ENCODE data around the gene C1QL4. TPM values are rescaled to one million over a fixed set of nuclear protein-coding genes. Genes with fewer than 3 reads are reported as not detected.

C1QL4 gene
- total RNA-seq, 1 donor, result 0.18 TPM

GRCh38 chr12:49340095-49340870 lies 3.3 kb upstream of the C1QL4 start:
- H3K4me3 ChIP-seq (ENCODE audit: low read depth, low read length), result no peak overlapping the region
- no peak for TF ChIP-seq CTCF (IDR thresholded peaks at IDR 0.05; ENCODE audit: insufficient read depth, low read length)
- DNase-seq (ENCODE audit: low read depth), result no peak

- DNase-seq (ENCODE audit: low read depth), result no peak
- H3K4me3 ChIP-seq (ENCODE audit: low read depth, low read length), result no peak overlapping the region
- no peak for TF ChIP-seq CTCF (IDR thresholded peaks at IDR 0.05; ENCODE audit: insufficient read depth, low read length)
Observed at GRCh38 chr12:49339464-49339861, 2.5 kb upstream of the C1QL4 start.

- no peak for TF ChIP-seq CTCF (IDR thresholded peaks at IDR 0.05; ENCODE audit: insufficient read depth, low read length)
- no peak overlapping the region for H3K4me3 ChIP-seq (ENCODE audit: low read depth, low read length)
- no peak for DNase-seq (ENCODE audit: low read depth)
Observed at GRCh38 chr12:49338830-49339463, 2.0 kb upstream of the C1QL4 start.

GRCh38 chr12:49335955-49336644 lies 888 bp downstream of the C1QL4 start:
- H3K4me3 ChIP-seq (ENCODE audit: low read depth, low read length), result no peak overlapping the region
- no peak for DNase-seq (ENCODE audit: low read depth)
- no peak for TF ChIP-seq CTCF (IDR thresholded peaks at IDR 0.05; ENCODE audit: insufficient read depth, low read length)

- no peak for TF ChIP-seq CTCF (IDR thresholded peaks at IDR 0.05; ENCODE audit: insufficient read depth, low read length)
- DNase-seq (ENCODE audit: low read depth), result no peak
- H3K4me3 ChIP-seq (ENCODE audit: low read depth, low read length), result no peak overlapping the region
Observed at GRCh38 chr12:49335118-49335954, 1.7 kb downstream of the C1QL4 start.

- H3K4me3 ChIP-seq (ENCODE audit: low read depth, low read length), result no peak overlapping the region
- DNase-seq (ENCODE audit: low read depth), result no peak
- no peak for TF ChIP-seq CTCF (IDR thresholded peaks at IDR 0.05; ENCODE audit: insufficient read depth, low read length)
Observed at GRCh38 chr12:49334681-49335080, 2.3 kb downstream of the C1QL4 start.
